Activated T-helper 9 cell treated with anti-CD3 and anti-CD28 coated beads, Interleukin-2, amount 50 U/mL, for 16 hours (primary cell): ENCODE measurements around the gene ACKR4.
"Not testable (repeated sequence)": the region's sequence is repeated elsewhere in the genome, so short reads cannot be mapped to it uniquely, and the experiment has no call there.

Experiments used
- DNase-seq: peaks from one replicate; pipeline ENCODE4 v3.0.0-alpha.2; 2020; ENCODE audit warnings: low read depth

ACKR4 gene

DNA sequence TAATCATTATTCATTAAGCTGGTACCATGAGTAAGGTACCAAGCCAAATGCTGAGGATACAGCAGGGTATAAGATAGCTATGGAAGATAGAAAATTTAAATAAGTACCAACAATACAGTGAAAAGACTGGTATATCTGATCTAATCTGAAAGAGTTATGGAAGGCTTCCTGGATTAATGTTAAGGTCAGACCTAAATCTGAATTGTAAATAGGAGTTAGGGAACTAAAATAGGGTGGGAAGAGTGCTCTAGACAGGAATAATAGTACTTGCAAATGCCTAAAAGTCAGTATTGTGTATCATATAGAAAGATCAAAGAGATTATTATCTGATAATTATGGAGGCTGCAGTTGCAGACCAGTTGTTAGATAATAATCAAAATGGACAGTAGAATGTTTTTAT is 2.6 kb upstream of the ACKR4 start:
- no peak for DNase-seq

DNA sequence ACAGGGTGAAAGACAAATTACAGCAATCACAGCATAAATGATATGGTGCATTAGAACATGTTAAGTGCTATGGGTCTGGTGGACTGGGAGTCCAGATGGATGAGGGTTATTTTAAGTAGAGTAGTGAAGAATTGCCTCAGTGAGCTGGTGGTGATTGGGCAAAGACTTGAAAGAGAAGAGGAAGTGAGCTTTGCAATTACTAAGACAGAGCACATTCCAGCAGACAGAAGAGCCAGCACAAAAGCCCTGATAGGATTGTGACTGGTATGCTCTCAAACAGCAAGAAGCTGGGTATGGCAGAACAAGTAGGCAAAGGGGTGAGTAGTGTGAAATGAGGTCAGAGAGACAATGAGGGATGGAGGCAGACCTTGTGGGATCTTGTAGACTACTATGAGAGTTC is 2.1 kb upstream of the ACKR4 start:
- DNase-seq = no peak

DNA sequence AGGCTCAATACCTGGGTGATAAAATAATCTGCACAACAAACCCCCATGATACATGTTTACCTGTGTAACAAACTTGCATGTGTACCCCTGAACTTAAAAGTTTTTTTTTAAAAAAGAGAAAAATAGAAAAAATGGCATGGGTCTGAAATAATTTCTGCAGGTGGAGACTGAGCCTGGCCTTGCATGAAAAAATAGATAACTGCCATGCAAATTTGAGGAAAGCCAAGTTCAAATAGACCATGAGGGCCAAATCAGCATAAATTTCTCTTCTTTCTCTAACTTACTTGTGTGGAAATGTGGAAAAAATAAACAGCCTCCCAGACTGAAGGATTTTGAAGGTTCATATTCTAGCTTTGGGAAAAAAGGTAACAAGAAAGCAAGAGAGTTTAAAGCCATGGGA is 744 bp upstream of the ACKR4 start:
- no peak for DNase-seq

DNA sequence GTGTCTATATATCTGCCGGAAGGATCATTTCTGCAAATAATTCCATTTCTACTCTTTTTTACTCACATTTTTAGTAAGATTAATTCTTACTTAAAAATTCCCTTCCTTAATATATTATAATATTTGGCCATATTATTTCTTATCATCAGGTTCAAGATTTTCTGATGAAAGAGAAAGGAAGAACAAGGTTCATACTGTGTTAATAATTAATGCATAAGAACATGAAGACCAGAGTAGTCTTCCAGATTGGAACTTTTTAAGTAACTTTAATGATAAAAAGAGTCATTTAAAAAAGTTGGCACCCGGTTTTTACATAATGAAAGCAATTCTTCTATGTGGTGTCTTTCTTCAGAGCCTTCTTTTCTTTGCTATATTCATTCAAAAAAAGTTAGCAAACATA is 590 bp downstream of the ACKR4 start:
- DNase-seq = no peak

DNA sequence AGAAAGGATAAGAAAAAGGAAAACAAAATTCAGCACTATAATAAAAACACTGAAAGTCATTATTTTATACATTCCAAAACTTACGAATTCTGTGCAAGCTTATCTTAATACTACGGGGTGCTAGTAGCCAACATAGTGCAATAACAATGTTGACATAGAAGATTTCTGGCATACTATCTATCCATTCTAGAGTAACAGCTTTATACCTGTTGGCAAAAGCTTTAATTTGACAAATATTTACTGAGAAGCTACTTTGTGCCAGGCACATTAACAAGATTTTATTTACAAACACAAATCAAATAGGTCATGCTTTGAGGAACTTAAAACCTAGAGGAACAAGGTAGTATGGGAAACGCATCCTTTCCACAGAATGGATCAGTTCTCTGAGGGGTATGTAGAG is 1.1 kb downstream of the ACKR4 start:
- DNase-seq = no peak

DNA sequence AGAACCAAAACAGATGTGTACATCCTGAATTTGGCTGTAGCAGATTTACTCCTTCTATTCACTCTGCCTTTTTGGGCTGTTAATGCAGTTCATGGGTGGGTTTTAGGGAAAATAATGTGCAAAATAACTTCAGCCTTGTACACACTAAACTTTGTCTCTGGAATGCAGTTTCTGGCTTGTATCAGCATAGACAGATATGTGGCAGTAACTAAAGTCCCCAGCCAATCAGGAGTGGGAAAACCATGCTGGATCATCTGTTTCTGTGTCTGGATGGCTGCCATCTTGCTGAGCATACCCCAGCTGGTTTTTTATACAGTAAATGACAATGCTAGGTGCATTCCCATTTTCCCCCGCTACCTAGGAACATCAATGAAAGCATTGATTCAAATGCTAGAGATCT is 3.5 kb downstream of the ACKR4 start:
- DNase-seq = not testable (repeated sequence)

DNA sequence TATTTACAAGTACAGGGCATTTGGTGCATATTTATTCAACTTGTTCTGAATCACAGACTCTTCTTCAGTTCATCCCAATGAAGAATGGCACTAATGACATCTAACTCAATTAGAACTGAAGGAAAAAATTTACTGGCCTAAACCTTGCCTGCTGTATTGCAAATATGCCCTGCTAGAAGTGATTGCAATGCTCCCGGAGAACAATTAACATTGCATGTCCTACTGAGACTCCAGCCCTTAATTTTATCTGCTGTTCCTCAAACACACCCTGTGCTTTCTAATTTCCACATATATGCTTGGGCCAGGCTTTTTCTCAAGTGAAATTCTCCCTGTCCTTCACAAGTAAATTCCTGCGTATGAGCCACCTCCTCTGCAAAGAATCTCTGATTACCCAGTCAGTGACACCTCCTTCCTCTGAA is 8.3 kb downstream of the ACKR4 start:
- no peak for DNase-seq

DNA sequence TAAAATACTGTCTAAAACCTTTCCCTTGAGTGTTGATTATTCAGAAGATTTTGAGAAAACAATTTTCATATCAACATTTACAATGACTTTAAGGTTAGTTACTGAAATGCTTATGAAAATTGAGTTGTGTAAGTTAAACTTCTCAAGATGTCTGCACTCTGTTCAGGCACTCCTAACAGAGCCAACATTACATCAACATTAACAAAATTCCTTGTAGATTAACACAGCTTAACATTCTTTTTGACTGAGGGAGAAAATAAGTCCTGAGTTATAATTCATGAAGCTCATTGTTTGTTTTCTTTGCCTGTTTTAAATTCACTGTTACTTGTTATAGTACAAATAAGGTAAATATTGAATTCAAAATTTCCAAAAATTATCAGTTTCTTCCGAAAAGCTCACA is 9.0 kb downstream of the ACKR4 start:
- no peak for DNase-seq

DNA sequence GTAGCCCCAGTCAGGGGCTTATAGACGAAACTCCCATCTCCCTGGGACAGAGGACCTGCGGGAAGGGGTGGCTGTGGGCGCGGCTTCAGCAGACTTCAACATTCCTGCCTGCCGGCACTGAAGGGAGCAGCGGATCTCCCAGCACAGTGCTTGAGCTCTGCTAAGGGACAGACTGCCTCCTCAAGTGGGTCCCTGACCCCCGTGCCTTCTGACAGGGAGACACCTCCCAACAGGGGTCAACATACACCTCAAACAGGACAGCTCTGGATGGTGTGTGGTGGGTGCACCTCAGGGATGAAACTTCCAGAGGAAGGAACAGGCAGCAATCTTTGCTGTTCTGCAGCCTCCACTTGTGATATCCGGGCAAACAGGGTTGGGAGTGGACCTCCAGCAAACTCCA is 9.6 kb downstream of the ACKR4 start:
- not testable (repeated sequence) for DNase-seq

DNA sequence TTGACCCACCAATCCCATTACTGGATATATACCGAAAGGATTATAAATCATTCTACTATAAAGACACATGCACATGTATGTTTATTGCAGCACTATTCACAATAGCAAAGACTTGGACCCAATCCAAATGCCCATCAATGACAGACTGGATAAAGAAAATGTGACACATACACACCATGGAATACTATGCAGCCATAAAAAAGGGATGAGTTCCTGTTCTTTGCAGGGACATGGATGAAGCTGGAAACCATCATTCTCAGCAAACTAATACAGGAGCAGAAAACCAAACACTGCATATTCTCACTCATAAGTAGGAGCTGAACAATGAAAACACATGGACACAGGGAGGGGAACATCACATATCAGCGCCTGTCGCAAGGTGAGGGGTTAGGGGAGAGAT is 18.2 kb downstream of the ACKR4 start:
- not testable (repeated sequence) for DNase-seq

DNA sequence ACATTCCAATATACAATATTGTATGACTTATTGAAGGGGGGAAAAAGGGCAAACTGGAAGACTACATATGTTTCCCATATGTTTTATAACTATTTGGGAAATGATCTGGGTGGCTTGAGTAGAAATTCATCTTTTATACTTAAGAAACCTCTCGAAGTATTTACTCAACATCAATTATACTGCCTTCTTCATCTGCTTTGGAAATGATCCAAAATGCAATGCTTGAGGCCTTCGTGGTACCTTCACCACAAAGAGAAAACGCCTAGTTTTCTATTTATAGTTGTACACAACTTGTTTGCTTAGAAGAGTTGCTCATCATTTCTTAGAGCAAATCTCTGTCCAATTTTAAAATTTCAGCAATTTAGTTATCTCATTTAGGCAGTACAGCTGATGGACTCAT is 18.8 kb downstream of the ACKR4 start:
- DNase-seq = no peak

DNA sequence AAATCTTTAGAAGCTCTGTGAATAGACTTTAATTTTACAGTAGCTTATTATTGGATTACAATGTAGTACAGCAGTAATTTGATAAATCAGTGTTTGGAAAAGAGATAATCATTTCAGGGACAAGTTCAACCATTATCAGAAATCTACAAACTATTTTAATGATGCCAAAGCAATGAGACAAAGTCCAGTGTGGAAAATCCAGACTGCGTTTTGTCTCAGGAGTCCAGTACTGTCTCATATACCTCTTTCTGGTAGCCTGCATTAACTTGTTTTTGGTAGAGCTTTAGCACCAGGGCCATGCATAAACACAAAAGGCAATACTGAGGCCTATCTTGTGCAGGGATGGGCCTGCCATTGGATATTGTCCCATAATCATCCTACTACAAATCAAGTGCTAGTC is 19.7 kb downstream of the ACKR4 start:
- DNase-seq = no peak

DNA sequence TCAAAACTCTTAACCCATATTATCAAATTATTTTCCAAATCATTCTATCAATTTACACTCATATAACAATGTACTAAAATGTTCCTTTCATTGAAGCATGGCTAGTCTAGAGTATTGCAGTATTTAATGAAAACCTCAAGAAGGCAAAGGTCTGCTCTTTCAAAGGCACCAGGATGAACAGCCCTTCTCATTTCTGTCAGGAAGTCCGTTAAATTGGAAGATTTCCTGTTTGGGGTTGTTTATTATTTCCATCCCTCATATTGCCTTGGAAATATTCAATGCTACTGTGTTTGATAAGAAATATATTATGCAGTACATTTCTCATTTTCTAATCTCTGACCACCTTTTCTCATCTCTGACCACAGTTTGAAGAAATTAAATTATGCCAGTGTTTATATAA is 25.1 kb downstream of the ACKR4 start:
- no peak for DNase-seq

DNA sequence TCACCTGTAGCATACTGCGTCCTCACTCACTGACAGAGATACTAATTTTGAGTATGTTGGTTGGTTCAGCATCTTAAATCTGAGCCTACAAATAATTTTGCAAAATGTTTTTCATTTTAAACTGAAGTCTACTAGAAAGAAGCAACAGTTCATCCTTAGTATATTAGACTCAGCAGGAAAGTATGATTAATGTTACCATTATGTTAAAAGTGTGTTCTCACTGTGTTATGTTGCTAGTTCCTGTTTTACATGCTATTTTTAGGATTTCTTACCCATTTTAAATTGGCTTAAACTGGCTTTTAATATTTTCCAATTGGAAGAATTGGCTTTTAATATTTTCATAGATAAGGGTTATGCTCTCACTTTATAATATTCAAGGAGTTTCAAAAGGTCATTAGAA is 25.7 kb downstream of the ACKR4 start:
- no peak for DNase-seq

DNA sequence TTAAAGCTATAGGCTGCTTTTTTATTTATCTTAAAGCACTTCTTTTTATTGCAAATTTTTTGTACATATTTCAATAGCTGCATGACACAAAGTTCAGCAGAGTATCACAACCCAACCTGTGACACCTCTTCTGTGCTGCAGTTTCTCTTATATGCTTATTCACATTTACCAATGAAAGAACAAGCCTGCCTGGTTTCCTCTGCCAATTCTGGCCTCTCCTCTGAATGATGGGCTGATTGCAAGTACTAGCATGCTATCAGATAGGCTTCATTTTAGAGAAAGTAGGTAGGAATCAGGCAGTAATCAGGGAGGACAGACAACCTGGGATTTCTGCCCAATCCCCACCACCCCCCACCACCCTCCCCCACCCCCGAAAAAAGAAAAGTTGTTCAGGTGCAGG is 26.6 kb downstream of the ACKR4 start:
- no peak for DNase-seq

DNA sequence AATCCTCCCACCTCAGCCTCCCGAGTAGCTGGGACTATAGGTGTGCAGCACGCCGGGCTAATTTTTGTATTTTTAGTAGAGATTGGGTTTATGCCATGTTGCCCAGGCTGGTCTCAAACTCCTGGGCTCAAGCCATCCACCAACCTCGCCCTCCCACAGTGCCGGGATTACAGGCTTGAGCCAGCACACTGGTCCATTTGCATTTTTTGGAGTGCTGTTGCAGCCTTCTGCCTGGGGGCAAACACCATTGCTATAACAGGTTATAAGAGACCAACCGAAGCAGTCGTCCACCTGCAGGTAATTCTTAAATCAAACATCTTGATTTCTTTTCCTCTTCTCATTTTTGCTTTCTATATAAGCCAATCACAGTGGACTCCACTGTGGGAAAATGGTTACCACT is 27.7 kb downstream of the ACKR4 start:
- no peak for DNase-seq

DNA sequence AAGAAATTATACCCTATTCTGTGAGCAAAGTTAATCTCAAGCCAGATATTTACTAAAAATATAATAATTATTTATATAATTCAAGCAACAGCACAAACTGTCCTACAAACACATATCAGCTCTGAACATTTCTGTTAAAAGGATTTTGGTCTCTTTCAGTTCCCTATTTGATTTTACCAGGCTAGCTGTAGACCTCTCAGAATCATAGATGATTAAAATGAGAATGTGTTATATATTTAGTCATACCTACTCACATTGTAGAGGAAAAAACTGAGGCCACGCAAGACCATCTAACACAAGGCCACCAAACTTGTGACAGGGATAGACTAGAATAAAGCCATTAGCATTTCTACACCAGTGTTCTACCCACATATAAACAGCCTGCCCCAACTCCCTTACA is 28.5 kb downstream of the ACKR4 start:
- DNase-seq = no peak

DNA sequence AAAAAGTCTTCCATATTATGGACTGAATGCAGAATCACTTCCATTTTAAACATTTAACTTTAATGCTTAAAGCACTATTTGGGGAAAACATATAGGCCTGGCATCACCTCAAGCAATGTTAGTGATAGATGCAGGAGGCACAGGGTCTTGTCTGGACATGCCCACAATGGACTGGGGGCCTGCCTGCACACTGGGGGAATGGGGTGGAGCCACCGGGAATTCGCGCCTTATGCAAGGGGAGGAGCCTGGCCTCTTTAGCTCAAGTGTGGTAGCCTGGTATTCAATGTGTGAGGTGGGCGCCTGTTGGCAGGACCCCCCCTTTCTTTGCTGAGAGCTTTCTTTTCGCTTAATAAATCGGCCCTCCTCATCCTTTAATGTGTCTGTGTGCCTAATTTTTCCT is 29.9 kb downstream of the ACKR4 start:
- no peak for DNase-seq

DNA sequence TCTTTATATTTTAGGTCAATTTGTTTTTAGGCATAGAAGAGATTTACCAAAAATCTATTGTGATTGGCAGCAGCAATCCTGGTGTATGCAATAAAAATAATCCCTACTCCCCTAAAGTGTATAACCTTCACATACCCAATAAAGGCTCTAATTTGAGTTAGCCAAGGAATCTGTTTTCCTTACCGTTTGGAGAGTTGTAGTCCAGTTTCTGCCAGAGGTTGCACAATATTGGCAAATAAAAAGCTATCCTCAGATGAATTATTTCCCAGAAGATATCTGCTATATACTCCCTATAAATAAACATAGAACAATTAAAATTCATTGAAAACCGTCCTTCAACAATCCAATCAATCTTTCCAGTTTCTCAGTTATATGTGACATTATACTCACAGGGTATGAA is 31.1 kb downstream of the ACKR4 start:
- no peak for DNase-seq

DNA sequence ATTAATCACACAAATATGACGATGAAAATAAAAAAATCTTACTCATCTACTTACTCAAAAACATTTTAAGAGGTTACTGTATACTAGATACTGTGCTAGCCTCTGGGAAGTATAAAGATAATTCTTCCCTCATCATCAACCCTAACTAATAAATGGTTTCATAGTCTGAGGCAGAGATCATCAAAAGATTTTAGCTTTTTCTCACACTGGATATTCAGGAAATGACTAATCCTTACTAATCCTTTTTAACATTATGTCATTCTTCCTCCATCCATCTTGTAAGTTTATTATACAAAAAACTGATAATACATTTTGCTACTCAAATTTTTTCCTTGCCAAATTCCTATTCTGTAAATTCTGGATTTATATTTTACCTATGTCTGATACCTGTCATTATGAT is 32.9 kb downstream of the ACKR4 start:
- DNase-seq = no peak

DNA sequence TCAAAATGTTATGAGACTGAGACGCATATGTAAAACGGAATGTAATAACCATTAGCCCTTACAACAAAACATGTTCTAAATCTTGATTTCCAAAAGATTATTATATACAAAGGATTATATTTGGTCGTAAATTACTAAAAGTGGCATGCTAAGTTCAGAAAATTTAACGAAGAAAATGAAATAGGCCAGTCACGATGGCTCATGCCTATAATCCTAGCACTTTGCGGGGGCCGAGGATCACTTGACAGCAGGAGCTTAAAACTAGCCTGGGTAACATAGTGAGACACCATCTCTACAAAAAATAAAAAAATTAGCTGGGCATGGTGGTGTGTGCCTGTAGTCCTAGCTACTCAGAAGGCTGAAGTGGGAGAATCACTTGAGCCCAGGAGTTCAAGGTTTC is 33.5 kb downstream of the ACKR4 start:
- DNase-seq = no peak

DNA sequence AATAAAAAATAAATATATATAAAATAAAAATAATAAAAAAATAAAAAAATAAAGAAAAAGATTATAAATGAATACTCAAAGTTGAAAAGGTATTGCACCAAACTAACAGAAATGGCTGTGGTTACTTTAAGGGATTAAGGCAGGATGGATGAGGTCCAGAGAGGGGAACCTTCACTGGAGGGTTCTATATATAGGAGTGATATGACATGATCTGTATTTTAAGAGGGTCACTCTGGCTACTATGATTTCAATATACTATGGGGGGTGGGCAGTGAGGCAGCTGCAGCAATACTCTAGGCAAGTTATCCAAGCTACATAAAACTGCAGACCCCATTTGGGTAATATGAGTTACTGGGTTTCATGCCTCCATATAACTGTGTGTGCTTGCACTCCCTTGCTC is 38.0 kb downstream of the ACKR4 start:
- DNase-seq = no peak

DNA sequence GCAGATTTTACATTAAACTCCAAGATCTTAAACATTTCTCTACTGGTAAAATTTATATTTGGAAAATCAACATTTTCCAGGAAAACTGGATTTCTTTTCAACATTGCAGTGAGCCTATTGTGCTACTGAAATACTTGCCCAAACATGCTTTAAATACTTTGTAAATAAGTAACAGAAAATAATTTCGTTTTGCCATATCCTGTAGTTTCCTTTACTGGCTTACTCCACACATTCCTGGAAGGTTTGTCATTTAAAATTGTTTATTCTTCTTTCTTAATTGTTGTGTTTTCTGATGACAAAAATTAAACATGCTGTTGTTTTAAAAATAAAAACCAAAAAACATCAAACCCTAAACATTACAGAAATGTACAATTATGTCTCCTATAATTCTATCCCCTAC is 40.5 kb downstream of the ACKR4 start:
- DNase-seq = no peak

DNA sequence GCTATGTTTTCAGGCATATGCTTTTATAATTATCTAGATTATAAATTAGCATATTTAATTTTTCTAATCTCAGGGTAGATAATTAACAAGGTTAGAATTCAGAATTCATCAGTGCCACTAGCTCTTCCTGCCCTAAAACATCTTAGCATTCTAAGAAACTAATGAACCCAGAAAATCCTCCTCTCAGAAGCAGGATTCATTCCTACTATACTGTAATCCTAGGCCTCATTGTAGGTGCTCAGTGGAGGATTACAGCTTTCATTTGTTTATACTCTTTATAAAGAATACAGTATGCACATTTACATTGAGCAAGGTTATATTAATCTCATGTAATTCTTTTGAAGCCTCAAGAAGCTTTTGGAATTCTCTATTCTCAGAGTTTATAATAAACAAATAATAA is 41.6 kb downstream of the ACKR4 start:
- DNase-seq = no peak

DNA sequence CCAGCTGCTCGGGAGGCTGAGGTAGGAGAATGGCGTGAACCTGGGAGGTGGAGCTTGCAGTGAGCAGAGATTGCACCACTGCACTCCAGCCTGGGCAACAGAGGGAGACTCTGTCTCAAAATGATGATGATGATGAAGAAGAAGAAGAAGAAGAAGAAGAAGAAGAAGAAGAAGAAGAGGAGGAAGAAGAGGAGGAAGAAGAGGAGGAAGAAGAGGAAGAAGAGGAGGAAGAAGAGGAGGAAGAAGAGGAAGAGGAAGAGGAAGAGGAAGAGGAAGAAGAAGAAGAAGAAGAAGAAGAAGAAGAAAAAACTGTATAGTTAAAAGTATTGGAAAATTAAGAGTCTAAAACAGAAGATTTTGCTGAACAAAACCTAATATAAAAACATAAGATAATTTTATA is 44.4 kb downstream of the ACKR4 start:
- not testable (repeated sequence) for DNase-seq
